OCI-LY1 (cell line): Measurements from ENCODE around the gene TESK2.

ENCODE experiments used
- CTCF ChIP-seq: fragments of 200-600 bp; sonication (generic), shearing (Covaris generic); IDR thresholded peaks from 2 replicates; pipeline ENCODE4 v1.5.1; 2017; ENCODE audit warnings: mild to moderate bottlenecking, antibody characterized with exemption, low read length, moderate library complexity, mixed read lengths
- EZH2 ChIP-seq: fragments of 200-600 bp; sonication (generic), shearing (Covaris generic); IDR thresholded peaks from 2 replicates; pipeline ENCODE4 v1.8.0; 2017; ENCODE audit warnings: borderline replicate concordance, mixed run types, mild to moderate bottlenecking, antibody characterized with exemption, low read length, moderate library complexity, mixed read lengths

- TF ChIP-seq CTCF, result no peak
- TF ChIP-seq EZH2, result no peak
These were observed 7.3 kb upstream of the TESK2 start for GRCh38 chr1:45498279-45498678.
